Right lobe of liver (tissue), 6 donors: ENCODE results near the gene CNTNAP1. TPM values are rescaled to one million over a fixed set of nuclear protein-coding genes. Genes with fewer than 3 reads are reported as not detected.

Experiments used
- ATAC-seq, 4 donors: fragments of 200-7000 bp; cut with Tn5 transposase; one replicate each; pipeline ENCODE4 v1.9.1; 2020; ENCODE audit warnings: mild to moderate bottlenecking in 4 of 4, moderate library complexity in 4 of 4
- DNase-seq, 3 donors: peaks; one replicate each; pipeline ENCODE4 v3.0.0-alpha.2; 2020
- H3K27ac ChIP-seq, 3 donors: fragments of 200-600 bp; one replicate each; pipeline ENCODE4 v1.8.0; 2022
- H3K27me3 ChIP-seq, 2 donors: fragments of 200-600 bp; one replicate each; pipeline ENCODE4 v1.8.0; 2022
- H3K36me3 ChIP-seq, 4 donors: fragments of 200-600 bp; sonication (generic) in 1 of 4; one replicate each; pipeline versions ENCODE4 v1.5.1 to v1.8.0; 2017 to 2022; ENCODE audit warnings: control low read depth in 1 of 4
- H3K4me1 ChIP-seq, 4 donors: fragments of 200-600 bp; sonication (generic) in 1 of 4; one replicate each; pipeline versions ENCODE4 v1.5.1 to v1.8.0; 2017 to 2022; ENCODE audit warnings: control low read depth in 1 of 4
- H3K4me3 ChIP-seq, 3 donors: fragments of 200-600 bp; one replicate each; pipeline ENCODE4 v1.8.0; 2022
- H3K9me3 ChIP-seq, 4 donors: fragments of 200-600 bp; sonication (generic) in 1 of 4; one replicate each; pipeline versions ENCODE4 v1.5.1 to v1.8.0; 2017 to 2022; ENCODE audit warnings: control low read depth in 1 of 4
- POLR2A ChIP-seq: fragments of 450-650 bp; IDR thresholded peaks from one replicate; pipeline ENCODE4 v1.6.1; 2017; ENCODE audit warnings: antibody characterized with exemption, mild to moderate bottlenecking
- WGBS: methylation state at CpG from one replicate; pipeline ENCODE4 v1.1.6; 2018; ENCODE audit warnings: low coverage, low lambda C conversion rate; ENCODE audit not compliant: insufficient coverage; ENCODE audit errors: missing lambda C conversion rate; 5-methylcytosine and 5-hydroxymethylcytosine counted together
- intact Hi-C, 2 donors: fragments of 100-400 bp; cut with DNase I; formaldehyde crosslinking; loops; one replicate each; pipeline versions ENCODE4 v1.11.2 to v1.14.1; 2022
- total RNA-seq, 6 experiments: library from RNA; depleted of rRNA in 2 of 6; stranded (reverse); fragments of >200 nt in 2 of 6; fragmentation: NEBNext Ultra II Directional in 3 of 6; extraction: Animal tissue kit (Norgen Biotek cat#: 25700) in 3 of 6; gene quantifications; one replicate each; pipeline versions ENCODE4 v1.1.0 to v1.2.4, GENCODE V29; 2016 to 2023
- TF ChIP-seq, protein P1 (sequence below), 4 donors: fragments of 200-600 bp in 3 of 4; fragments of 450-650 bp in 1 of 4; IDR thresholded peaks; one replicate each; pipeline versions ENCODE4 v1.5.1 to v1.8.0; 2016 to 2022; ENCODE audit warnings: antibody characterized with exemption in 4 of 4, mild to moderate bottlenecking in 2 of 4
- donor health status: DM: no; HTN: yes; CAD: no.
- donor health status: DM: no; HTN: no; CAD: no.
- donor health status: DM: no; HTN: no; CAD: no.
- donor health status: DM: no; HTN: yes; CAD: no.
- donor health status: DM: no; HTN: yes; CAD: no.

CNTNAP1 gene
- total RNA-seq, 6 experiments from 2014 or later = 0.42 to 1.8 (median 0.56) TPM

DNA sequence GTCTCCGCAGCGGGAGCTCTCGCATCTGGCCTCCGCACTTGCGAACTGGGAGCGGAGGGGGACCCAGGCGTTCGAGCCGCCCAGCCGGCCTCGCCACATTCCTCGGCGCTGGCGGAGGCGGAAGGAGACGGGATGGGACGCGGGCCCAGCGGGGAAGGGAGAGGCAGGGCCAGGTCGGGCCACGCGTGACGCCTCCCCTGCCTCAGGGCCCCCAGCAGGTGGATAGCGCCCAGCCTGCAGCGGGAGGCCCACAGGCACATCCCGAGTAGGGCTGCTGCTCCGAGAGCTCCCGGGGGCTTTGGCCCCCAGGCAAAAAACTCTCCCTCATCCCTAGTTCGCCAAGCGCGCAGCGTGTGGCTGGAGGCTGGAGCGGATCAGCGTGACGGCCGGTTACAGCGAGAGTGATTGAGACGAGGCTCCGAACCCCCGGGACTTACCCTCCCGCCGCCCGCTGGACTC lies 6.3 kb upstream of the CNTNAP1 start:
- intact Hi-C loops = no loop called here
- no peaks in the 10 kb centered on the region for H3K27me3 ChIP-seq
- peak overlapping the region; percentile 61 to 84 (median 76) for H3K27ac ChIP-seq
- TF ChIP-seq POLR2A = no peak
- TF ChIP-seq, protein P1, sequence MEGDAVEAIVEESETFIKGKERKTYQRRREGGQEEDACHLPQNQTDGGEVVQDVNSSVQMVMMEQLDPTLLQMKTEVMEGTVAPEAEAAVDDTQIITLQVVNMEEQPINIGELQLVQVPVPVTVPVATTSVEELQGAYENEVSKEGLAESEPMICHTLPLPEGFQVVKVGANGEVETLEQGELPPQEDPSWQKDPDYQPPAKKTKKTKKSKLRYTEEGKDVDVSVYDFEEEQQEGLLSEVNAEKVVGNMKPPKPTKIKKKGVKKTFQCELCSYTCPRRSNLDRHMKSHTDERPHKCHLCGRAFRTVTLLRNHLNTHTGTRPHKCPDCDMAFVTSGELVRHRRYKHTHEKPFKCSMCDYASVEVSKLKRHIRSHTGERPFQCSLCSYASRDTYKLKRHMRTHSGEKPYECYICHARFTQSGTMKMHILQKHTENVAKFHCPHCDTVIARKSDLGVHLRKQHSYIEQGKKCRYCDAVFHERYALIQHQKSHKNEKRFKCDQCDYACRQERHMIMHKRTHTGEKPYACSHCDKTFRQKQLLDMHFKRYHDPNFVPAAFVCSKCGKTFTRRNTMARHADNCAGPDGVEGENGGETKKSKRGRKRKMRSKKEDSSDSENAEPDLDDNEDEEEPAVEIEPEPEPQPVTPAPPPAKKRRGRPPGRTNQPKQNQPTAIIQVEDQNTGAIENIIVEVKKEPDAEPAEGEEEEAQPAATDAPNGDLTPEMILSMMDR (IDR thresholded peaks at IDR 0.05) = no peak
- no peaks in the 10 kb centered on the region for H3K9me3 ChIP-seq
- H3K4me1 ChIP-seq = peaks cover 0 to 38% (median 9%) of the 10 kb centered on the region in 4 donors
- peaks cover 0 to 23% (median 7%) of the 10 kb centered on the region in 4 donors for H3K36me3 ChIP-seq
- ATAC-seq (peak in 3 of 4 donors; percentile 2 to 4 (median 3)), DNase-seq (peak in 2 of 3 donors; percentile 65 to 71)
- H3K4me3 ChIP-seq = peak overlapping the region; percentile 94 to 97 (median 97)
- WGBS = no CpG with 5 or more reads among the region's 43 CpGs

DNA sequence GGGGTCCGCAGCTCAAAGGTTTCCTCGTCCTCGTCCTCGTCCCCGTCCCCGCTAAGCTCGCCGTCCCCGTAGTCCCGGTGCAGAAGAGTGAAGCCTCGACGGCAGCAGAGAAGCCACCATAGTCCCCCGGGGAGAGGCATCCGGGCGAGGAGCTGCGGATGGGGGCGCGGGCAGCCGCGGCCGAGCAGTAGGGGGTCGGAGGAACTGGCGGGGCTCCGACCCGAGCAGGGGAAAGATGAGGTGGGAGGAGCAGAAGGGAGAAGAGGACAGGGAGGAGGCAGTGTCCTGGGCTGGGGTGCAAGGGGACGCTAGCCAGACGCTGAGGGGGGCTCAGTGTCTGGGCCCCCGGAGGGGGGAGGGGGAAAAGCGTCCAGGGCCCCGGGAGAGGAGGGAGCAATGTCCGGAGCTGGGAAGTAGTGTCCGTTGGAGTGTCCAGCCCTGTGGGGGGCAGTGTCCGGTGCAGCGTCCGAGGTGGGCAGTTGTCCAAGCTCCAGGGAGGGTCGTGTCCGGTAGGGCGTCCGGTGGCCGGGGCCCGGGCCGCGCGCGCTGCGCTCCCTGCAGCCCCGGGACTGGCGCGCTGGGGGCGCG lies 5.8 kb upstream of the CNTNAP1 start, which contains the start of gene PLEKHH3:
Gene PLEKHH3, minus strand, starts transcription at position 571 of the 588 bp plus-strand sequence. Its CDS starts 431 bp downstream, at position 140.
- DNase-seq = no peak
- Histone ChIP-seq H3K4me1 (peaks cover 0 to 38% (median 9%) of the 10 kb centered on the region in 4 donors), H3K9me3 (no peaks in the 10 kb centered on the region), H3K4me3 (peak within 1 kb of the TSS; percentile 94 to 97 (median 97)), H3K36me3 (peaks cover 0 to 19% (median 4%) of the 10 kb centered on the region in 4 donors), H3K27ac (peak within 1 kb of the TSS; percentile 85 to 90 (median 87)), H3K27me3 (no peaks in the 10 kb centered on the region)
- WGBS = 1% methylated on average over 18 of the region's 51 CpGs
- ATAC-seq = no peak
- intact Hi-C loops = no loop called here
- TF ChIP-seq POLR2A = peak; percentile 80
- TF ChIP-seq, protein P1 (IDR thresholded peaks at IDR 0.05) = peak; percentile 7 to 34 (median 20)

DNA sequence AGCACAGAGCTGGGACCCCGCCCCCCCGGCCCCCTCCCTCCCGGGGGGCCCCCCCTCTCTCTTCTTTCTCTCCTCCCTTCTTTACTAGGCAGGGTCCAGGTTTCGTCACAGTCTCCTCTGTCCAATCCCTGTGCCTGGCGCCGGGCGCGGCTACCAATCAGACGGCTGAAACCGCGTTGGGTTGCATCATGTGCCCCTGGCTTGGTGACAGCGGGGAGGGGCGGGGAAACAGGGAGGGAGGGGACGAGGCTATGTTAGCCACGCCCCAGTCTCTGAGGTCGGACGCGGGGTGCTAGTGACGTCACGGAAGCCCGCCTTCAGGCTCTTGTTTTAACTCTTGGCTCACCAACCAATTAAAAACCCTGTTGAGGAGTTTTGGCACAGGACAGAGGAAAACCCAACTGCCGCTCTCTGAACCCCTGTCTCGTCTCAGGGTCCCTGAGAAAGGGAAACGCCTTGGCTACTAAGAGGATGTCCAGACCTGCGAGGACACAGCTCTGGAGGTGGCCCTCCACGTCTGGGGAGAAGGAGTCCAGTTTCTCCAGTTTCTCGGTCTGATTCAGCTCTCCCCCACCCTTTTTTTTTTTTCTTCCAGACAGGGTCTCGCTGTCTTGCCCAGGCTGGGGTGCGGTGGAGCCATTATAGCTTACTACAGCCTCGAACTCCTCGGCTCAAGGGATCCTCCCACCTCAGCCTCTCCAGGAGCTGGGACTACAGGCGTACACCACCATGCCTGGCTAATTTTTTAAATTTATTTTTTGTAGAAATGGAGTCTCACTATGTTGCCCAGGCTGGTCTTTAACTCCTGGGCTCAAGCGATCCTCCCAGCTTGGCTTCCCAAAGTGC lies 5.1 kb upstream of the CNTNAP1 start:
- no peak for TF ChIP-seq POLR2A
- TF ChIP-seq, protein P1 (IDR thresholded peaks at IDR 0.05) = no peak
- intact Hi-C loops = no loop called here
- peak; percentile 73 to 78 (median 78) for ATAC-seq
- Histone ChIP-seq H3K36me3 (peaks cover 0 to 12% (median 4%) of the 10 kb centered on the region in 4 donors), H3K27ac (peak overlapping the region; percentile 85 to 90 (median 87)), H3K4me3 (peak overlapping the region; percentile 94 to 97 (median 97)), H3K27me3 (peaks cover 0 to 3% of the 10 kb centered on the region in 2 donors), H3K4me1 (peaks cover 0 to 44% (median 9%) of the 10 kb centered on the region in 4 donors), H3K9me3 (no peaks in the 10 kb centered on the region)
- DNase-seq = peak; percentile 100
- 2% methylated on average over 16 of the region's 33 CpGs for WGBS

DNA sequence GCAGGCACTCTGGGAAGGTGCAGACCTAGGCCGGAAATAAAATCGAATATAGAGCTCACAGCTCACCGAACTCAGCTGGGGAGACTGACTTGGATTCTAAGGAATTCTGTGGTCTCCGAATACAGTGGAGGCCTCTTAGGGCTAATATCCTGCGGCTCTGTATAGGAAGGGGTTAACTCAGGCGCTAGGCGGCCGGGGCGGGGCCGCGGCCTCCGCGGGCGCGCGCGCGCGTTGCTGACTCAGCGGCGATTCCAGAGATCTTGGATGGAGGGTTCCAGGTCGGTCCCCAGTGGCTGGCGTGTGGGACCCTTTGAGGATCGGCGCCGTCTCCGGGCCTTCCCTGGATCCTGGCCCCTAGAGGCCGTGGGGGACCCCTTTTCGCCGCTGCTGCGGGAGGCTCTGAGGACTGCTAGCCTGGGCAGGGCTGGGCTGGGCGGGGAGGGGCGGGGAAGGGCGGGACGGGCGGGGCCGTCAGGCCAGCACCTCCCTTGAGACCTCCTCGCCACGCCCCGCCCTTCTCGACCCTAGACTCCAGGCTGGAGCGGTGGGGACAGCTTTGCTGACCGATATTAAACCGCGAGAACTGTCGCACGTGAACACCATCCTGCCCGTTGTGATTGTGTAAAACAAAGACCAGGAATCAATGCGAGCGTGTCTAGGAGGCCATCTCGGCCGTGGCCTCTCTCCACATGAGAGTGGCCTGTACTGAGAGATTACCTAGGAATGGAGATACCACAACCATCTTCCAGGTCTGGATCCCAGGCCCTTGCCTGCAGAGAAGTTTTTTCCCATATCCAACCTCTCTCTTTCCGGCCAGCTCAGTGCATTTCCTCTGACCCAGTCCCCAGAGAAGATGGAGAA lies 4.2 kb upstream of the CNTNAP1 start:
- H3K36me3 ChIP-seq = peaks cover 0 to 4% (median 2%) of the 10 kb centered on the region in 4 donors
- no peaks in the 10 kb centered on the region for H3K9me3 ChIP-seq
- peaks cover 0 to 49% (median 9%) of the 10 kb centered on the region in 4 donors for H3K4me1 ChIP-seq
- peak overlapping the region; percentile 85 to 90 (median 87) for H3K27ac ChIP-seq
- peak; percentile 92 to 98 (median 97) for DNase-seq
- peak overlapping the region; percentile 62 to 74 (median 73) for H3K4me3 ChIP-seq
- H3K27me3 ChIP-seq = peaks cover 0 to 5% of the 10 kb centered on the region in 2 donors
- ATAC-seq = peak; percentile 39 to 69 (median 58)
- peak; percentile 32 for TF ChIP-seq POLR2A
- TF ChIP-seq, protein P1 (IDR thresholded peaks at IDR 0.05) = no peak
- intact Hi-C loops = no loop called here
- 0% methylated on average over 12 of the region's 53 CpGs for WGBS
